Keratinocyte (primary cell): ENCODE results near the gene CCND3. TPM values are rescaled to one million over a fixed set of nuclear protein-coding genes. Genes with fewer than 3 reads are reported as not detected.

Experiments used
- DNase-seq: peaks from one replicate; pipeline ENCODE4 v3.0.0-alpha.2; 2011; ENCODE audit warnings: low read depth, missing footprints, low spot score
- FAIRE-seq: peaks from 2 replicates; lab custom pipeline; 2011; peaks lifted over from hg19 to GRCh38; lab: Jason Lieb, UNC
- H2AFZ ChIP-seq: 2 replicates; pipeline ENCODE4 v1.6.0; 2012; ENCODE audit warnings: low read length, control low read depth, inconsistent platforms; ENCODE audit not compliant: control insufficient read depth
- H3K27ac ChIP-seq: 2 replicates; pipeline ENCODE4 v1.5.1; 2011; ENCODE audit warnings: low read length; ENCODE audit not compliant: control insufficient read depth, insufficient read depth
- H3K27me3 ChIP-seq: 3 replicates; pipeline ENCODE4 v1.6.0; 2011; ENCODE audit warnings: low read length; ENCODE audit not compliant: control insufficient read depth, insufficient read depth; ENCODE audit errors: extremely low read depth
- H3K36me3 ChIP-seq, 2 experiments: 2 replicates in 1 of 2; 3 replicates in 1 of 2; pipeline ENCODE4 v1.5.1; 2011; ENCODE audit warnings: low read length in 2 of 2, mild to moderate bottlenecking in 1 of 2; ENCODE audit not compliant: control insufficient read depth in 2 of 2, insufficient read depth in 2 of 2; ENCODE audit errors: extremely low read depth in 1 of 2
- H3K4me1 ChIP-seq: 3 replicates; pipeline ENCODE4 v1.5.1; 2011; ENCODE audit warnings: low read length; ENCODE audit not compliant: control insufficient read depth, insufficient read depth; ENCODE audit errors: extremely low read depth
- H3K4me2 ChIP-seq: 3 replicates; pipeline ENCODE4 v1.6.0; 2011; ENCODE audit warnings: low read depth, low read length; ENCODE audit not compliant: control insufficient read depth, insufficient read depth; ENCODE audit errors: extremely low read depth
- H3K4me3 ChIP-seq, 3 experiments: fragments of 200-600 bp in 1 of 3; sonication (generic) in 1 of 3; 2 replicates in 2 of 3; 3 replicates in 1 of 3; pipeline ENCODE4 v1.5.1; 2011 to 2016; ENCODE audit warnings: low read length in 3 of 3, mild to moderate bottlenecking in 3 of 3, control low read depth in 2 of 3, inconsistent platforms in 1 of 3, low read depth in 1 of 3, mixed read lengths in 1 of 3, mixed run types in 1 of 3, moderate library complexity in 1 of 3; ENCODE audit not compliant: control insufficient read depth in 2 of 3, insufficient read depth in 2 of 3; ENCODE audit errors: extremely low read depth in 1 of 3
- H3K79me2 ChIP-seq: 2 replicates; pipeline ENCODE4 v1.6.0; 2012; ENCODE audit warnings: low read length; ENCODE audit not compliant: control insufficient read depth, insufficient read depth
- H3K9ac ChIP-seq: 3 replicates; pipeline ENCODE4 v1.6.0; 2011; ENCODE audit warnings: low read length; ENCODE audit not compliant: control insufficient read depth, insufficient read depth; ENCODE audit errors: extremely low read depth
- H3K9me1 ChIP-seq: 3 replicates; pipeline ENCODE4 v1.6.0; 2011; ENCODE audit warnings: low read length; ENCODE audit not compliant: control insufficient read depth, insufficient read depth; ENCODE audit errors: extremely low read depth
- H3K9me3 ChIP-seq: 2 replicates; pipeline ENCODE4 v1.5.1; 2012; ENCODE audit warnings: low read depth, low read length; ENCODE audit not compliant: control insufficient read depth
- H4K20me1 ChIP-seq: 3 replicates; pipeline ENCODE4 v1.6.0; 2011; ENCODE audit warnings: low read length; ENCODE audit not compliant: control insufficient read depth, insufficient read depth; ENCODE audit errors: extremely low read depth
- CTCF ChIP-seq, 3 experiments: IDR thresholded peaks in 1 of 3; conservative IDR thresholded peaks in 1 of 3; optimal IDR thresholded peaks in 1 of 3; 2 replicates in 2 of 3; 3 replicates in 1 of 3; pipeline versions ENCODE3 to v1.5.1; 2011; ENCODE audit warnings: low read length in 3 of 3, mild to moderate bottlenecking in 3 of 3, moderate library complexity in 2 of 3, control low read depth in 1 of 3, inconsistent platforms in 1 of 3; ENCODE audit not compliant: insufficient read depth in 2 of 3; ENCODE audit errors: extremely low read depth in 1 of 3
- EZH2 ChIP-seq: IDR thresholded peaks from one replicate; pipeline ENCODE4 v1.6.1; 2012; ENCODE audit warnings: inconsistent platforms, mild to moderate bottlenecking, low read length, moderate library complexity
- dilution Hi-C: fragments of 300-500 bp; cut with MboI; formaldehyde crosslinking; loops from one replicate; pipeline ENCODE4 v1.7.0; 2020; ENCODE audit warnings: low sequenced_read_pairs; ENCODE audit not compliant: extremely low pct_ligation_motif_present
- polyA plus RNA-seq, 5 experiments: library from polyadenylated mRNA; depleted of rRNA in 3 of 5; stranded (reverse) in 3 of 5; stranded (forward) in 1 of 5; unstranded in 1 of 5; fragments of >200 nt; gene quantifications; 1 replicate in 1 of 5; 2 replicates in 3 of 5; 3 replicates in 1 of 5; pipeline versions ENCODE4 v1.2.1 to v1.2.3, GENCODE V29; 2011 to 2012; ENCODE audit warnings: missing spikeins in 2 of 5, low read depth in 1 of 5, low replicate concordance in 1 of 5

The CCND3 gene
- polyA plus RNA-seq, 1 donor (not counting 4 experiments of a cell fraction or from before 2014, with no cell fraction given), result 37.3 TPM

DNA sequence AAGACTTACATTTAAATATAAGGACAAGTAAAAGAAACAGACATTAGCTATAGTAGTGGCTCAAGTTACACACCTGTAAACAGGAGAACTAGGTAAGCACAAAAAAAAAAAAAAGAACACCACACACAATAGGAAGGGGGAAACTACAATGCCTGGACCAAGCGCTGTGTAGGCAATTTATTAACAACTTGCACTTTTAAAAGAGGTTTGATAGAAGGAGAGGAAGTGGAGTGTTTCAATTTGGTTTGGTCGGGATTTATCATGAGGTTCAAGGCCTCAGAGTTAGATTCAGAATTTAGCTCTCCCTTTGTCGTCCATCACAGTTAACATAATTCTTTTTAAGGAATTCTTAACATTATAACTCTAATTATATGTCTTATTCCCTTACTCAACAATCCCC lies 45.3 kb downstream of the CCND3 start:
- H4K20me1 ChIP-seq, result no peaks in the 10 kb centered on the region
- no peak for DNase-seq
- H3K79me2 ChIP-seq, result no peaks in the 10 kb centered on the region
- peaks cover 0 to 7% of the 10 kb centered on the region in 2 experiments for H3K36me3 ChIP-seq
- no peak overlapping the region for H2AFZ ChIP-seq
- H3K4me2 ChIP-seq, result peak overlapping the region; percentile 83
- dilution Hi-C loops, result no loop called here
- no peak overlapping the region for H3K9ac ChIP-seq
- no peaks in the 10 kb centered on the region for H3K27me3 ChIP-seq
- H3K9me3 ChIP-seq, result no peaks in the 10 kb centered on the region
- H3K27ac ChIP-seq, result peak overlapping the region; percentile 79
- TF ChIP-seq CTCF (optimal IDR thresholded peaks at IDR 0.05 in 1 of 3, IDR thresholded peaks at IDR 0.05 in 1 of 3, conservative IDR thresholded peaks at IDR 0.05 in 1 of 3; ENCODE audit: extremely low read depth in 1 of 3, insufficient read depth in 2 of 3, low read length in 3 of 3), result no peak
- TF ChIP-seq EZH2, result no peak
- H3K4me1 ChIP-seq, result peaks cover 14% of the 10 kb centered on the region
- H3K4me3 ChIP-seq, result peak overlapping the region in 2 of 3 experiments; percentile 80 to 94
- no peaks in the 10 kb centered on the region for H3K9me1 ChIP-seq
- FAIRE-seq, result no peak

DNA sequence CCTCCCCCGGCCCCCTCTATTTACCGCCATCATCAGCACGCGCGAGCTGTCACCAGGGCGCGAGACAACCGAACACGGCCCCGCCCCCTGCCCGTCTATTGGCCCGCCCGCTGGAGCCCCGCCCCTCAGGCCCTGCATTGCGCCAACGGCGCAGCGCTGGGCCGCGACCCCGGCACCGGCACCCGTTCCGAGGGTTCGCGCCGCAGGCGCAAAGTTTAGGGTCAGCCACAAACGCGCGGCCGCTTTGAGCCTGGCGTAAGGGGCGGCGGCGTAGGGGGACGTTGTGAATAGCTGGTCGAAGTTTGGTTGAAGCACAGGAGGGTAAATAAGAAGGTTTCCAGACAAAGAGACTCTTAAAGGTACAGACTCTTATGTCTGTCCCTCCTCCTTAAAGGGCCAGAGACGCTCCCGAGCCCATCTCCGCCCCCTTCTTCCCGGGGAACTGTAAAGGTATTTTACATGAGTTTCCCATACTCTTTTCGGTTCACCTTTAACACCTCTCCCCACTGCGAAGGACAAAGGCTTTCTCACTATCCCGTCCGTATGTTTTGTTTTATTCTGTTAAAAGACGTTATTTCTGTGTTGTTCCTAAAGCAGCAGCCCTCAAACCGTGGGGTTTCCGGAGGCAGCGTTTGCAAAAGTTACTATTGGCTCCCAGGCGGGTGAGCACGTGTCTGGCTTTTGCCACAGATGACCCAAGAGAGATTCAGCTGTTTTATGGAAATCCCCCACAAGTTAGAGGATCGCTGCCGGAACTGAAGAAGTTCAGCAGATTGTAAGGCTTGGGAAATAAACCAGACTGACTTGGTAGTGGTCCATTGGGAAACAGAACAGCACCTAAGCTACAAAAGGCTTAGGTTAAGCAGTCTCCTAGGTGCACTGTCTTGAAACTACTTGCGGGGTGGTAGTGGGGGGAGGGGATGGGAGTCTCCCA lies 46.0 kb downstream of the CCND3 start, which contains the start of gene USP49:
Gene USP49, minus strand, starts transcription at position 76 of the 934 bp plus-strand sequence. CDS start 88,392 bp downstream, outside the sequence.
- Histone ChIP-seq H3K36me3 (peaks cover 0 to 4% of the 10 kb centered on the region in 2 experiments), H3K79me2 (no peaks in the 10 kb centered on the region), H3K27me3 (no peaks in the 10 kb centered on the region), H4K20me1 (no peaks in the 10 kb centered on the region), H3K27ac (peak within 1 kb of the TSS; percentile 79), H3K4me2 (peak within 1 kb of the TSS; percentile 95), H3K4me3 (peak within 1 kb of the TSS; percentile 78 to 94 (median 80)), H3K9ac (peak within 1 kb of the TSS; percentile 84), H2AFZ (peak within 1 kb of the TSS; percentile 78), H3K9me3 (no peaks in the 10 kb centered on the region), H3K4me1 (peaks cover 14% of the 10 kb centered on the region), H3K9me1 (no peaks in the 10 kb centered on the region)
- FAIRE-seq, result peak; percentile 82
- DNase-seq, result no peak
- dilution Hi-C loops, result no loop called here
- TF ChIP-seq CTCF (optimal IDR thresholded peaks at IDR 0.05 in 1 of 3, IDR thresholded peaks at IDR 0.05 in 1 of 3, conservative IDR thresholded peaks at IDR 0.05 in 1 of 3; ENCODE audit: extremely low read depth in 1 of 3, insufficient read depth in 2 of 3, low read length in 3 of 3), result no peak
- no peak for TF ChIP-seq EZH2
